Heart left ventricle (tissue), 13 donors: ENCODE data around the gene MAP1LC3A.

ENCODE experiments used
- CTCF ChIP-seq, 12 donors: fragments of 200-600 bp; sonication (generic) in 4 of 12; IDR thresholded peaks; one replicate each; pipeline versions ENCODE4 v1.5.0 to v1.8.0; 2018 to 2022; ENCODE audit warnings: antibody characterized with exemption in 12 of 12, mild to moderate bottlenecking in 5 of 12
- POLR2A ChIP-seq, 2 donors: fragments of 450-650 bp; IDR thresholded peaks; one replicate each; pipeline ENCODE4 v1.6.1; 2017; ENCODE audit warnings: antibody characterized with exemption in 2 of 2, mild to moderate bottlenecking in 2 of 2, moderate library complexity in 2 of 2
- donor health status: ischemic (EF 13 %, LVEDD 7.1; RV severe dilation, severe dysfunction).
- donor health status: DM: no; HTN: yes; CAD: no.
- donor health status: DM: no; HTN: no; CAD: no.
- donor health status: ischemic (EF 25% LVEDD 6.9; RV normal size, moderate dysfunction).
- donor health status: ischemic (EF 25% LVEDD 5.7; RV mildly dilated, moderate dysfunction).
- donor health status: ischemic (EF 35%, LVEDD 5.7; RV mildly dilated, moderate dysfunction).
- donor health status: nonischemic (EF 11% LVEDD 7.7; RV severe dilation, severe dysfunction).
- donor health status: DM: yes; HTN: yes; CAD: no.
- donor health status: PGD.
- donor health status: ischemic (EF 29% LVEDD 5.4; RV normal size, mild dysfunction).
- donor health status: nonischemic (EF 23%, LVEDD 6.1; RV moderate dilation, normal function).

GRCh38 chr20:34574426-34574825 is 15.9 kb downstream of the MAP1LC3A start:
- TF ChIP-seq POLR2A (IDR thresholded peaks at IDR 0.05) (no peak), CTCF (IDR thresholded peaks at IDR 0.05) (no peak)
